CD4-positive, alpha-beta T cell (primary cell): Measurements from ENCODE around the gene UBXN2A. TPM values are rescaled to one million over a fixed set of nuclear protein-coding genes. Genes with fewer than 3 reads are reported as not detected.
A peak's percentile ranks its signal among the peaks of the same experiment; 100 is the strongest.

Source experiments
- ATAC-seq: fragments of 200-7000 bp; cut with Tn5 transposase; one replicate; pipeline ENCODE4 v1.10.0; 2022; ENCODE audit warnings: mild to moderate bottlenecking; ENCODE audit not compliant: poor library complexity
- CTCF ChIA-PET: fragments of 350-600 bp; sonication (Branson Sonifier 250); formaldehyde crosslinking; loops from one replicate; lab custom pipeline; 2021; ENCODE audit warnings: antibody characterized with exemption, inconsistent platforms; lab: Charles Lee
- POLR2A ChIA-PET: fragments of 350-600 bp; sonication (Branson Sonifier 250); formaldehyde crosslinking; loops from one replicate; lab custom pipeline; 2021; ENCODE audit warnings: antibody characterized with exemption, inconsistent platforms; lab: Charles Lee
- DNase-seq, 14 experiments: peaks; one replicate each; pipeline ENCODE4 v3.0.0-alpha.2; 2013 to 2020; ENCODE audit warnings: mixed read lengths in 2 of 14
- H3K27ac ChIP-seq, 2 donors: one replicate each; pipeline versions ENCODE4 v1.5.1 to v1.7.0; 2013; ENCODE audit warnings: low read length in 2 of 2, low read depth in 1 of 2, mild to moderate bottlenecking in 1 of 2
- H3K27me3 ChIP-seq, 2 experiments: 1 replicate in 1 of 2; 2 replicates in 1 of 2; pipeline versions ENCODE4 v1.6.1 to v1.7.0; 2013; ENCODE audit warnings: low read length in 2 of 2, control low read depth in 1 of 2, mild to moderate bottlenecking in 1 of 2, moderate library complexity in 1 of 2; ENCODE audit not compliant: insufficient read depth in 2 of 2, control insufficient read depth in 1 of 2
- H3K36me3 ChIP-seq: one replicate; pipeline ENCODE4 v1.6.1; 2013; ENCODE audit warnings: low read length, control low read depth; ENCODE audit not compliant: insufficient read depth
- H3K4me1 ChIP-seq: one replicate; pipeline ENCODE4 v1.6.1; 2013; ENCODE audit warnings: low read length, control low read depth; ENCODE audit not compliant: insufficient read depth
- H3K4me3 ChIP-seq: one replicate; pipeline ENCODE4 v1.5.1; 2013; ENCODE audit warnings: mild to moderate bottlenecking, low read length, moderate library complexity
- H3K9me3 ChIP-seq, 2 experiments: 1 replicate in 1 of 2; 2 replicates in 1 of 2; pipeline versions ENCODE4 v1.6.1 to v1.7.0; 2013; ENCODE audit warnings: low read length in 2 of 2, mild to moderate bottlenecking in 2 of 2, control low read depth in 1 of 2, moderate library complexity in 1 of 2; ENCODE audit not compliant: control insufficient read depth in 1 of 2, insufficient read depth in 1 of 2
- H3K27ac Mint-ChIP-seq: one replicate; pipeline ENCODE4 v1.8.0; 2020; ENCODE audit warnings: mixed read lengths
- H3K27me3 Mint-ChIP-seq: one replicate; pipeline ENCODE4 v1.8.0; 2021; ENCODE audit warnings: mixed read lengths
- H3K36me3 Mint-ChIP-seq: one replicate; pipeline ENCODE4 v1.8.0; 2021; ENCODE audit warnings: low read depth, mixed read lengths
- H3K4me1 Mint-ChIP-seq: one replicate; pipeline ENCODE4 v1.8.0; 2021; ENCODE audit warnings: low read depth, mixed read lengths
- H3K4me3 Mint-ChIP-seq: one replicate; pipeline ENCODE4 v1.8.0; 2020; ENCODE audit warnings: mild to moderate bottlenecking, mixed read lengths
- H3K9me3 Mint-ChIP-seq: one replicate; pipeline ENCODE4 v1.8.0; 2020; ENCODE audit warnings: mixed read lengths
- intact Hi-C, 2 experiments: fragments of 100-400 bp; cut with DNase I in 1 of 2; cut with micrococcal nuclease in 1 of 2; formaldehyde crosslinking; loops; one replicate each; pipeline versions ENCODE4 v1.15.1 to v1.9.0; 2023 to 2025; cut with DNase I, micrococcal nuclease
- total RNA-seq, 174 experiments: library from RNA in 2 of 174; stranded (reverse) in 2 of 174; gene quantifications; one replicate each; pipeline ENCODE4 v1.2.3 and lab custom pipeline; 2021 to 2026
- TF ChIP-seq, protein P1 (sequence below): fragments of 200-600 bp; IDR thresholded peaks from one replicate; pipeline ENCODE4 v1.8.0; 2022; ENCODE audit warnings: antibody characterized with exemption, mild to moderate bottlenecking

UBXN2A gene
- total RNA-seq, 2 experiments from 2014 or later = 12.9 to 16.7 TPM

DNA sequence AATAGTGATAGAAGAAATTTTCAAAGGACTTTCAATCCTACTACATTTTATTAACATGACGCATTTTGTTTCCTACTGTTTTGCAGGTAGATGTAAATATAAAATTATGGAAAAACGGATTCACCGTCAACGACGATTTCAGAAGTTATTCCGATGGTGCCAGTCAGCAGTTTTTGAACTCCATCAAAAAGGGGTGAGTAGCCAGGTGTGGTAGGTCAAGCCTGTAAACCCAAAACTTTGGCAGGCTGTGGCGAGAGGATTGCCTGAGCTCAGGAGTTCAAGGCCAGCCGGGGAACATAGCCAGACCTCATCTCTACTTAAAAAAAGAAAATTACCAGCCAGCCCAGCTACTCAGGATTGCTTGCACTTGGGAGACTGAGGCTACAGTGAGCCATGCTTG, 36.6 kb downstream of the UBXN2A start:
- Histone ChIP-seq H3K4me3 (no peak overlapping the region), H3K27me3 (no peaks in the 10 kb centered on the region), H3K36me3 (peaks cover 13% of the 10 kb centered on the region), H3K9me3 (no peaks in the 10 kb centered on the region), H3K4me1 (no peaks in the 10 kb centered on the region), H3K27ac (no peak overlapping the region)
- DNase-seq = no peak
- TF ChIP-seq, protein P1, sequence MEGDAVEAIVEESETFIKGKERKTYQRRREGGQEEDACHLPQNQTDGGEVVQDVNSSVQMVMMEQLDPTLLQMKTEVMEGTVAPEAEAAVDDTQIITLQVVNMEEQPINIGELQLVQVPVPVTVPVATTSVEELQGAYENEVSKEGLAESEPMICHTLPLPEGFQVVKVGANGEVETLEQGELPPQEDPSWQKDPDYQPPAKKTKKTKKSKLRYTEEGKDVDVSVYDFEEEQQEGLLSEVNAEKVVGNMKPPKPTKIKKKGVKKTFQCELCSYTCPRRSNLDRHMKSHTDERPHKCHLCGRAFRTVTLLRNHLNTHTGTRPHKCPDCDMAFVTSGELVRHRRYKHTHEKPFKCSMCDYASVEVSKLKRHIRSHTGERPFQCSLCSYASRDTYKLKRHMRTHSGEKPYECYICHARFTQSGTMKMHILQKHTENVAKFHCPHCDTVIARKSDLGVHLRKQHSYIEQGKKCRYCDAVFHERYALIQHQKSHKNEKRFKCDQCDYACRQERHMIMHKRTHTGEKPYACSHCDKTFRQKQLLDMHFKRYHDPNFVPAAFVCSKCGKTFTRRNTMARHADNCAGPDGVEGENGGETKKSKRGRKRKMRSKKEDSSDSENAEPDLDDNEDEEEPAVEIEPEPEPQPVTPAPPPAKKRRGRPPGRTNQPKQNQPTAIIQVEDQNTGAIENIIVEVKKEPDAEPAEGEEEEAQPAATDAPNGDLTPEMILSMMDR = no peak
- ChIA-PET POLR2A (no interaction called here), CTCF (no interaction called here)
- Mint-ChIP-seq H3K4me3 (no peak overlapping the region), H3K36me3 (peaks cover 25% of the 10 kb centered on the region), H3K27ac (no peak overlapping the region), H3K27me3 (no peaks in the 10 kb centered on the region), H3K4me1 (no peaks in the 10 kb centered on the region), H3K9me3 (no peaks in the 10 kb centered on the region)
- intact Hi-C loops = no loop called here
- ATAC-seq = no peak

DNA sequence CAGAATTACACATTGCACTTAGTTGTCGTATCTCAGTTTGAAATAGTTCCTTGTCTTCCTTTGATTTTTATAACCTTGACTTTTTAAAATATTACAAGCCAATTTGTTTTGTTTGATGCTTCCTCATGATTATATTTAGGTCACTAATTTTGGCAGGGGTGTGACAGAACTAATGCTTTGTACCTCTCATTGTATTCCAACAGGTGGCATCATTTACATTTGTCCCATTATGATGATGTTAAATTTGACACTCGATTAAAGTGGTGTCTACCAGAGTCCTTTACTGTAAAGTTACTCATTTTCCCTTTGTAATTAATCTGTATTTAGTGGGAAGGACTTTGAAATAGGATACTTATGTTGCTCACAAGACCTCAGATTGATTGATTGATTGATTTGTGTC, 48.1 kb downstream of the UBXN2A start:
- Mint-ChIP-seq H3K4me3 (no peak overlapping the region), H3K36me3 (peaks cover 11% of the 10 kb centered on the region), H3K27ac (no peak overlapping the region), H3K9me3 (no peaks in the 10 kb centered on the region), H3K4me1 (no peaks in the 10 kb centered on the region), H3K27me3 (no peaks in the 10 kb centered on the region)
- Histone ChIP-seq H3K9me3 (no peaks in the 10 kb centered on the region), H3K4me3 (no peak overlapping the region), H3K27ac (no peak overlapping the region), H3K36me3 (peaks cover 9% of the 10 kb centered on the region), H3K27me3 (no peaks in the 10 kb centered on the region), H3K4me1 (no peaks in the 10 kb centered on the region)
- TF ChIP-seq, protein P1 = peak; percentile 39
- intact Hi-C loops = loop anchor here (1.0 to 10.0 kb wide), 2 partner anchors 96 to 396 kb away; partner anchors contain the start of gene TP53I3 (in 2 of the 2)
- ATAC-seq = peak; percentile 66
- POLR2A ChIA-PET = no interaction called here
- CTCF ChIA-PET = no interaction called here
- peak in 3 of 14 experiments; percentile 40 to 44 (median 43) for DNase-seq

DNA sequence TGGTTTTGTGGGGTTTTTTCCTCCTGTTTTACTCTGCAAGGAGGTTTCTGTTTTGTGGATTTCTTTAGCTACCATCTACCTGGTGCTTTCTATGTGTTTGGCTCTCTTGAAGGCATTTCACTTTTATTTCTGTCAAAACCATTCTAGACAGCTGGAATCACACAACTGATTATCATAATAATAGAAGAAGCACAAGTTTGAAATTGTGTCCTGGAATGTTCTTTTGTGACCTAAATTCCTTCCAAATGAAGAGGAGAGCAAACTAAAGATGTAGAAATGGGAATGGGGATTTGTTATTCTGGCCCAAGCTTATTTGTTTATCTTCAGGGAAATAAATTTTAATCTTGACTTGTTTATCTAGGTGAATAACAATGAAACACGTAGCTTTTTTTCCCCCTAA, 52.7 kb downstream of the UBXN2A start:
- no peaks in the 10 kb centered on the region for H3K4me1 ChIP-seq
- H3K36me3 ChIP-seq = no peaks in the 10 kb centered on the region
- no peaks in the 10 kb centered on the region for H3K27me3 ChIP-seq
- H3K9me3 ChIP-seq = no peaks in the 10 kb centered on the region
- no peaks in the 10 kb centered on the region for H3K4me1 Mint-ChIP-seq
- intact Hi-C loops = no loop called here
- no peak overlapping the region for H3K4me3 Mint-ChIP-seq
- CTCF ChIA-PET = interaction anchor here (1.8 kb wide), 1 partner anchor 92 kb away, joined by 4 read pairs; the partner anchor contains the start of gene TP53I3
- H3K4me3 ChIP-seq = no peak overlapping the region
- no peak overlapping the region for H3K27ac ChIP-seq
- ATAC-seq (no peak), DNase-seq (no peak)
- no peaks in the 10 kb centered on the region for H3K27me3 Mint-ChIP-seq
- POLR2A ChIA-PET = no interaction called here
- H3K36me3 Mint-ChIP-seq = no peaks in the 10 kb centered on the region
- no peak overlapping the region for H3K27ac Mint-ChIP-seq
- H3K9me3 Mint-ChIP-seq = no peaks in the 10 kb centered on the region
- TF ChIP-seq, protein P1 = no peak
